ENCODE measurements around the gene MMP15. TPM values are rescaled to one million over a fixed set of nuclear protein-coding genes. Genes with fewer than 3 reads are reported as not detected.

MMP15 gene
- polyA plus RNA-seq, 1 of the 3 experiments (the other 2 are of a cell fraction), result 3.1 TPM

GRCh38 chr16:58013201-58013956 lies 12.2 kb upstream of the MMP15 start:
- WGBS (ENCODE audit: low lambda C conversion rate), result 85% methylated on average over 8 of the region's 9 CpGs
- H3K27ac ChIP-seq (ENCODE audit: low read depth in 2 of 2, low read length in 1 of 2), result no peak overlapping the region
- no peak overlapping the region for H3K4me2 ChIP-seq
- no peaks in the 10 kb centered on the region for H3K27me3 ChIP-seq (ENCODE audit: insufficient read depth)
- no peaks in the 10 kb centered on the region for H4K20me1 ChIP-seq (ENCODE audit: insufficient read depth)
- peaks cover 7 to 33% of the 10 kb centered on the region in 2 experiments for H3K36me3 ChIP-seq (replicated peaks in 1 of 2; ENCODE audit: control insufficient read depth in 1 of 2, insufficient read depth in 2 of 2, low read length in 1 of 2)
- H3K9me2 ChIP-seq, result no peaks in the 10 kb centered on the region
- no peaks in the 10 kb centered on the region for H3K9me3 ChIP-seq
- peaks cover 0 to 11% of the 10 kb centered on the region in 2 experiments; a peak in 2 of 4 replicates for H3K4me1 ChIP-seq (ENCODE audit: control insufficient read depth in 1 of 2, insufficient read depth in 2 of 2, low read depth in 1 of 2, low read length in 1 of 2)
- DNase-seq, result no peak
- no peak overlapping the region for H3K4me3 ChIP-seq (ENCODE audit: low read depth in 2 of 2, low read length in 1 of 2)
- ChIA-PET POLR2A (no interaction called here), CTCF (interaction anchor here (0.7 to 8.5 kb wide), 9 partner anchors 10 to 258 kb away, joined by 3 to 80 read pairs (median 4); partner anchors contain the start of genes CFAP20 and USB1)
- no peak for TF ChIP-seq IRF3 (IDR thresholded peaks at IDR 0.05; ENCODE audit: low read depth, low read length)
- TF ChIP-seq EP300 (IDR thresholded peaks at IDR 0.05; ENCODE audit: borderline replicate concordance in 1 of 2, low read depth in 1 of 2, low read length in 1 of 2), result no peak
- TF ChIP-seq USF2 (IDR thresholded peaks at IDR 0.05; ENCODE audit: borderline replicate concordance, low read depth, low read length), result no peak
- no peak for TF ChIP-seq RAD21 (IDR thresholded peaks at IDR 0.05; ENCODE audit: low read length)
- TF ChIP-seq PBX3 (IDR thresholded peaks at IDR 0.05), result no peak
- TF ChIP-seq SMC3 (IDR thresholded peaks at IDR 0.05; ENCODE audit: low read depth, low read length), result no peak
- no peak for TF ChIP-seq TAF1 (IDR thresholded peaks at IDR 0.05; ENCODE audit: borderline replicate concordance, low read depth, low read length)
- no peak for TF ChIP-seq TEAD4 (IDR thresholded peaks at IDR 0.05; ENCODE audit: borderline replicate concordance, insufficient read depth)
- TF ChIP-seq GATA2 (CRISPR knock-in tag; IDR thresholded peaks at IDR 0.05), result no peak
- no peak for TF ChIP-seq FOXJ3 (CRISPR knock-in tag; IDR thresholded peaks at IDR 0.05)
- no peaks in the 10 kb centered on the region for H3F3A ChIP-seq (replicated peaks; ENCODE audit: insufficient read depth)
- H3K79me2 ChIP-seq (ENCODE audit: insufficient read depth), result peaks cover 10% of the 10 kb centered on the region; the same call in 1 of the 2 replicates
- H2AFZ ChIP-seq (ENCODE audit: low read depth), result no peak overlapping the region
- no peak overlapping the region for H3K9ac ChIP-seq

GRCh38 chr16:58016840-58017446 lies 8.6 kb upstream of the MMP15 start:
- 82% methylated on average over 12 of the region's 12 CpGs for WGBS (ENCODE audit: low lambda C conversion rate)

More at GRCh38 chr16:58016840-58017446, 8.6 kb upstream of the MMP15 start:
- peaks cover 2 to 13% of the 10 kb centered on the region in 2 experiments; a peak in 2 of 4 replicates for H3K4me1 ChIP-seq (ENCODE audit: control insufficient read depth in 1 of 2, insufficient read depth in 2 of 2, low read depth in 1 of 2, low read length in 1 of 2)
- no peaks in the 10 kb centered on the region for H3K9me3 ChIP-seq
- no peak for DNase-seq
- TF ChIP-seq USF2 (IDR thresholded peaks at IDR 0.05; ENCODE audit: borderline replicate concordance, low read depth, low read length) (no peak), USF1 (IDR thresholded peaks at IDR 0.05; ENCODE audit: borderline replicate concordance, low read depth) (no peak), ELF1 (IDR thresholded peaks at IDR 0.05) (no peak), TAF1 (IDR thresholded peaks at IDR 0.05; ENCODE audit: borderline replicate concordance, low read depth, low read length) (no peak), CHD2 (IDR thresholded peaks at IDR 0.05; ENCODE audit: low read length, partially characterized antibody) (no peak), EP300 (IDR thresholded peaks at IDR 0.05; ENCODE audit: borderline replicate concordance in 1 of 2, low read depth in 1 of 2, low read length in 1 of 2) (no peak), FOXM1 (IDR thresholded peaks at IDR 0.05; ENCODE audit: low read depth) (no peak), ZBTB33 (IDR thresholded peaks at IDR 0.05; ENCODE audit: borderline replicate concordance, low read depth) (no peak), FOXJ3 (CRISPR knock-in tag; IDR thresholded peaks at IDR 0.05) (no peak), MXI1 (IDR thresholded peaks at IDR 0.05; ENCODE audit: low read depth, low read length) (no peak)
- H3F3A ChIP-seq (replicated peaks; ENCODE audit: insufficient read depth), result no peaks in the 10 kb centered on the region
- no peaks in the 10 kb centered on the region for H3K79me2 ChIP-seq (ENCODE audit: insufficient read depth)
- H3K4me2 ChIP-seq, result no peak overlapping the region
- peaks cover 3 to 18% of the 10 kb centered on the region in 2 experiments for H3K36me3 ChIP-seq (replicated peaks in 1 of 2; ENCODE audit: control insufficient read depth in 1 of 2, insufficient read depth in 2 of 2, low read length in 1 of 2)
- no peak overlapping the region for H3K9ac ChIP-seq
- no peaks in the 10 kb centered on the region for H3K27me3 ChIP-seq (ENCODE audit: insufficient read depth)
- H2AFZ ChIP-seq (ENCODE audit: low read depth), result no peak overlapping the region
- no peaks in the 10 kb centered on the region for H3K9me2 ChIP-seq
- ChIA-PET POLR2A (no interaction called here), CTCF (interaction anchor here (8.5 kb wide), 1 partner anchor 105 kb away, joined by 80 read pairs; no protein-coding TSS in a partner anchor)
- no peak overlapping the region for H3K27ac ChIP-seq (ENCODE audit: low read depth in 2 of 2, low read length in 1 of 2)
- no peak overlapping the region for H3K4me3 ChIP-seq (ENCODE audit: low read depth in 2 of 2, low read length in 1 of 2)
- no peaks in the 10 kb centered on the region for H4K20me1 ChIP-seq (ENCODE audit: insufficient read depth)
